Erythroblast (primary cell): ENCODE data around the gene CAMSAP3.
"Not testable (repeated sequence)": the region's sequence is repeated elsewhere in the genome, so short reads cannot be mapped to it uniquely, and the experiment has no call there.

ENCODE experiments used
- DNase-seq, 2 experiments: peaks; one replicate each; lab custom pipeline; 2025; lab: John Stamatoyannopoulos, UW
- GATA1 ChIP-seq: IDR thresholded peaks from 2 replicates; pipeline ENCODE4 v1.6.1; 2011; ENCODE audit warnings: low read depth, mild to moderate bottlenecking, control low read depth, low read length, moderate library complexity
- POLR2A ChIP-seq: IDR thresholded peaks from 2 replicates; pipeline ENCODE4 v1.6.1; 2011; ENCODE audit warnings: mild to moderate bottlenecking, low read length

The CAMSAP3 gene

DNA sequence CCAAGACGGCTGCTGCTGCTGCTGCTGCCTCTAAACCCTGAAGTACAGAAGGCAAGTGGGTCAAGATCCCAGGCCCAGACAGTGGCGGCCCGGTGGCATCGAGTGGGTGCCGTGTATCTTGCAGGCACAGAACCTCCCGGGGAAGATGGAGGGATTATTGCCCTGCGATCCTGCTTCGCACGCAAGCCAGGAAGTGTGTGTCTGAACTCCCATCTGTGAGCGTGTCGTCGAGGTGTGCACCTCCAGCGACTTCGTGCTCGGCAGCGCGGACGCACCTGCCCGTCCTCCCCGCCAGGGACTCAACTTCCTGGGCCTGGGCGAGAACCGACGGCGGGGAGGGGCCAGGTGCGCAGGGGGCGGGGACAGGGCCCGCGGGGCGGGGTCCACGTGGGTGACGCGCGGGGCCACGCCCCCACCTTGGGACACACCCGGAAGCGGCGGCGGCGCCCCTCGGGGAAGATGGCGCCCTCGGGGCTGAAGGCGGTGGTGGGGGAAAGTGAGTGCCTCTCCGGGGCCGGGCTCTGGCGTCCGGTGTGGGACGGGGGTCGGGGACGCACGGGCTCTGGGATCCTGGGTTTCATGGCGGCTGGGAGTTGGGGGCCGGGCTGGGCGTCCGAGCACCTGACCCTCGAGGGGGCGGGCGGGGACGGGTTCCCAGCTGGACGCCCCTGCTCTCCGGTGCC lies 41.2 kb downstream of the CAMSAP3 start, which contains the start of gene STXBP2:
STXBP2 (plus strand) TSS at position 420 of the 683 bp plus-strand sequence; CDS start at position 460, 40 bp downstream.
- TF ChIP-seq POLR2A: peak; percentile 47
- TF ChIP-seq GATA1: no peak
- DNase-seq: peak; percentile 83 to 92

DNA sequence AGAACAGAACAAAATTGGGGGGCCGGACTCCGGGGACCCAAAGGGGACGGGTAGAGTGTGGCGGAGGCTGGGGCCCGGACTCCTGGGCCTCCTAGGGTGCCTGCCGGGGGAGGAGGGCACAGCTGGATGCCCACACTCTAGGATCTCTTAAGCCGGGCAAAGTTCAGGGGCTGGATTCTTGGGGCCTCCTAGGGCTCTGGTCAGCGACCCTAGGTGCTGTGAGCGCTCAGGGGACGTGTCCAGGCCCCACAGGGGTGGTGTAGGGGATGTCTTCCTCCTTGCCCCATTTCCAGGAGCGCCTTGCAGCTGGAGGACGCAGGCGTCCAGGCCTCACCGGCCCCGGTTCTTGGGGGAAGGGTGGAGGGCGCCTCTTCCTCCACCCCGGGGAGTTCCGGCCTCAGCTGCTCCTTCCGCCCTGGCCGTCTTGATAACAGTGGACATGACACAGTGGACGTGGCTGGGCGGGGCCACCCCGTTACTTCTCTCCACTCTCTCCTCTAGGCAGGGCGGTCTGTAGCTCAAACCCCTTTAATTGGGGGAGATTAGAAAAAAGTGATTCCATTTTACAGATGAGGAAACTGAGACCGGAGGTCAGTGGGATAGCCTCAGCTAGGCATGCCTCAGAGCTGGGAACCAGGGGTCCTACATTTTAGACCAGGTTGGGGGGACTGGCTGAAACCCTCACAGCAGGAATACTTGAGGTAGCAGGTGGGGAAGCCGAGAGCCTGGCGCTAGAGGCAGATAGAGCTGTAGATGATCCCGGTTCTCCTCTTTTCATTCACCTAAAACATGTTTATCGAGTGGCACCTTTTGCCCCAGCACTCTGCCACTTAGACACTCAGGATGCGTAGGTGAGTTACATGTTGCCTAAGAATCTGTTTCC lies 42.0 kb downstream of the CAMSAP3 start:
- DNase-seq: peak; percentile 81 to 84
- TF ChIP-seq GATA1 (no peak), POLR2A (no peak)

DNA sequence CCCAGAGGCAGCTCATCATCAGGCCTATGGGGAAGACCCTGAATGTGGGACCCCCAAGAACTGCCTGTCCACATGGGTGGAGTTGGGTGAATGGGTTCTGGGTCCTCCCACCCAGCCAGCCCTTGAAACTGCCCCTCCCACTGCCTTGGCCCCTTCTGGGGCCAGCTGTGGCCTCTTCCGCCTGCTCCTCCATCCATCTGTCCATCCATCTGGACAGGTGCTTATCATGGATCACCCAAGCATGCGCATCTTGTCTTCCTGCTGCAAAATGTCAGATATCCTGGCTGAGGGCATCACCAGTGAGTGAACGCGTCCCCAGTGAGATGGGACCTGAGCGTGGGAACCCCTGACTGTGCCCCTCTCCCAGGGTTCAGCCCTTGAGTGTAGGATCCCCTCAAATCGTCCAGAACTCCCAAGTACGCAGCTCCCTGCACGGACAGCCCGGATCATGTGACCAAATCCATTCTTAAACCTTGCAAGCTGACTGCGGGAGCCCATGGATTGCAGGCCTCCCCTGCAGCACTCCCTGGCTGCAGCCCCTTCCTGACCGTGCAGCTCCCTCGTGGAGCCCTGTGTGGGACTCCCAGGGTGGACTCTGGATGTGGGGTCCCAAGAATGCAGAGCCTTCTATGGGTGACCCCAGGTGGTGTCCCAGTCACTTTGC lies 43.3 kb downstream of the CAMSAP3 start:
- no peak for DNase-seq
- TF ChIP-seq GATA1: no peak
- TF ChIP-seq POLR2A: no peak

DNA sequence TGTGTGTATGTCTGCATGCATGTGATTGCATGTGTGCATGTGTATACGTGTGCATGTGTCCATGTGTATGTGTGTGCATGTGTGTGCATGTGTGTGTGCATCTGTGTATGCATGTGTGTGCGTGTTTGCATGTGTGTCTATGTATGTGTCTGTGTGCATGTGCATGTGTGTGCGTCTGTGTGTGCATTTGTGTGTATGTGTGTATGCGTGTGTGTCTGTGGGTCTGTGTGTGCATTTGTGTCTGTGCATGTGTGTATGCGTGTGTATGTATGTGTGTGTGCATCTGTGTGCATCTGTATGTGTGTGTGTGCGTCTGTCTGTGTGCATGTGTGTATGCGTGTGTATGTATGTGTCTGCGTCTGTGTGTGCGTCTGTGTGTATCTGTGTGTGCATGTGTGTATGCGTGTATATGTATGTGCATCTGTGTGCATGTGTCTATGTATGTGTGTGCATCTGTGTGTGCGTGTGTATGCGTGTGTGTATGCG lies 44.2 kb downstream of the CAMSAP3 start:
- TF ChIP-seq POLR2A: no peak
- TF ChIP-seq GATA1: no peak
- no peak for DNase-seq

DNA sequence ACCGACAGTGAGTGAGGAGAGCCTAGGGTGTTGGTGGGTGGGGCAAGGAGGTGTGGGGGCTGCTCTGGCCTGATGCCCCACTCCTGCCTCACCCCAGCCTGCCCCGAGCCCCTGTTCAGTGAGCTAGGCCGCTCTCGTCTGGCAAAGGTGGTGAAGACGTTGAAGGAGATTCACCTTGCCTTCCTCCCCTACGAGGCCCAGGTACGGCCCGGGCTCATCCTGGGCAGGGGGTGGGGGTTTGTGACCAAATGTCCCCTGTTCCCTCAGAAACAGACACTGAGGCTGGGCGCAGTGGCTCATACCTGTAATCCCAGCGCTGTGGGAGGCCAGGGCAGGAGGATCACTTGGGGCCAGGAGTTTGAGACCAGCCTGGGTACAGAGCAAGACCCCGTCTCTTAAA lies 45.1 kb downstream of the CAMSAP3 start:
- no peak for DNase-seq
- no peak for TF ChIP-seq POLR2A
- no peak for TF ChIP-seq GATA1

DNA sequence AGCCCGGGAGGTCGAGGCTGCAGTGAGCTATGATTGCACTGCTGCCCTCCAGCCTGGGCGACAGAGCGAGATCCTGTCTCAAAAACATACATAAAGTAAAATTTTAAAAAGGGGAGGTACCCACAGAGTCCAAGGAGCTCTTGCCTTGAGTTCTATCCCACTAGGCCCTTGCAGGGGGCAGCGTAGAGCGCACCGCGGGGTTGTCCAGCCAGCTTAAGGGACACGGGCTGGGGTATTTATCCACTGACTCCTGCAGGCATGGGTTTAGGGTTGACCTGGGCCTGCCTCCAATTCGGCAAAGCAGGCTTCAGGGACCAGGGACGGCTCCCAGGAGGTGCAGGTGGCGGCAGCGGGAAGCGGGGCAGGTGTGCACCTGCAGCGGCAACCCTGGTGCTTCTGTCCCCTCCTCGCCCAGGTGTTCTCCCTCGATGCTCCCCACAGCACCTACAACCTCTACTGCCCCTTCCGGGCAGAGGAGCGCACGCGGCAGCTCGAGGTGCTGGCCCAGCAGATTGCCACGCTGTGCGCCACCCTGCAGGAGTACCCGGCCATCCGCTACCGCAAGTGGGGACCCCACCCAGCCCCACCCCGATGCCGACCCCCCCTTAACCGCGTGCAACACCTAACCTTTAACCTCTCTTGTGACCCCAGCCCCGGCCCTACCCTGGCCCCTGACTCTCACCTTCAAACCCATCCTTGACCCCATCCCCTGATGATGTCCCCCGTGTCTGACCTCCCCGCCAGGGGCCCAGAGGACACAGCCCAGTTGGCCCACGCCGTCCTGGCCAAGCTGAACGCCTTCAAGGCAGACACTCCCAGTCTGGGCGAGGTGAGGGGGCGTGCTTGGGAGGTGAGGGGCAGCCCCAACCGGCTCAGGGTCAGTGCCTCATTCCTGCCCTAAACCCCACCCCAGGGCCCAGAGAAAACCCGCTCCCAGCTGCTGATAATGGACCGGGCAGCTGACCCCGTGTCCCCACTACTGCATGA lies 45.9 kb downstream of the CAMSAP3 start:
- TF ChIP-seq GATA1 (no peak), POLR2A (no peak)
- DNase-seq: no peak

DNA sequence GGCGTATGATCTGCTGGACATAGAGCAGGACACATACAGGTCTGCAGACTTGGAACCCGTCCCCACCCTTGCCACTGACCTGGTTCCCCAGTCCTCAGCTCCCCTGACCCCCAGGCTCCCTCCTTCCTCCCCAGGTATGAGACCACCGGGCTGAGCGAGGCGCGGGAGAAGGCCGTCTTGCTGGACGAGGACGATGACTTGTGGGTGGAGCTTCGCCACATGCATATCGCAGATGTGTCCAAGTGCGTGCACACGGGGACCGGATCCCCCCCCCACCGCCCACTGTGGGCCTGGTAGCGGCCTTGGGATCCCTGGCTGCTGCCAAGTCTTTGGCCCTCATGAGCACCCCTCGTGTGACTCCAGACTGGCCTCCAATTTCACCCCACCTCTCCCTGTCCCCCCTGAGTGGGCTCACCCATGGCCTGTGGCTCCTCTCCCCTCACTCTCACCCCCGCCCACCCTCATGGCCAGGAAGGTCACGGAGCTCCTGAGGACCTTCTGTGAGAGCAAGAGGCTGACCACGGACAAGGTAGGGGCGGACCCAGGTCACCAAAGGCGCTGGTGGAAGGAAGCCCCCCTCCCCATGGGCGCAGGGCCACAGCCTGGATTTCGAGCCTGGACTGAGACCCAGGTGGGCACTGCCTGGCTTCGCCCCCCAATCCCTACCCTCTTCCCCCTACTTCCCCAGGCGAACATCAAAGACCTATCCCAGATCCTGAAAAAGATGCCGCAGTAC lies 46.8 kb downstream of the CAMSAP3 start:
- DNase-seq: no peak
- TF ChIP-seq POLR2A: no peak
- no peak for TF ChIP-seq GATA1

DNA sequence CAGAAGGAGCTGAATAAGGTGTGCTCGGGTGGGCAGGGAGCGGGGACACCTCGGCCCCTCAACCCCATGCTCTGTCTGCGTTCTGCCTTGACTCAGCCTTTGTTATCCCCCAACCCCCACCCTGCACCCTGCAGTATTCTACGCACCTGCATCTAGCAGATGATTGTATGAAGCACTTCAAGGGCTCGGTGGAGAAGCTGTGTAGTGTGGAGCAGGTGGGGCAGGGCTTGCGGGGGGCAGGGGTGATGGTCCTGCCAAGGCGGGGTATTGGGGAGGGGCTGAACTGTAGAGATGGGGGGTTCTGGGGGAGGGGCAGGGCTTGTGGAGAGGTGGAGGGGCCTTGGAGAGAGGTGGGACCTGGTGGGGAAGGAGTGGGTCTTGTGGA lies 47.4 kb downstream of the CAMSAP3 start:
- DNase-seq: no peak
- no peak for TF ChIP-seq GATA1
- TF ChIP-seq POLR2A: no peak

DNA sequence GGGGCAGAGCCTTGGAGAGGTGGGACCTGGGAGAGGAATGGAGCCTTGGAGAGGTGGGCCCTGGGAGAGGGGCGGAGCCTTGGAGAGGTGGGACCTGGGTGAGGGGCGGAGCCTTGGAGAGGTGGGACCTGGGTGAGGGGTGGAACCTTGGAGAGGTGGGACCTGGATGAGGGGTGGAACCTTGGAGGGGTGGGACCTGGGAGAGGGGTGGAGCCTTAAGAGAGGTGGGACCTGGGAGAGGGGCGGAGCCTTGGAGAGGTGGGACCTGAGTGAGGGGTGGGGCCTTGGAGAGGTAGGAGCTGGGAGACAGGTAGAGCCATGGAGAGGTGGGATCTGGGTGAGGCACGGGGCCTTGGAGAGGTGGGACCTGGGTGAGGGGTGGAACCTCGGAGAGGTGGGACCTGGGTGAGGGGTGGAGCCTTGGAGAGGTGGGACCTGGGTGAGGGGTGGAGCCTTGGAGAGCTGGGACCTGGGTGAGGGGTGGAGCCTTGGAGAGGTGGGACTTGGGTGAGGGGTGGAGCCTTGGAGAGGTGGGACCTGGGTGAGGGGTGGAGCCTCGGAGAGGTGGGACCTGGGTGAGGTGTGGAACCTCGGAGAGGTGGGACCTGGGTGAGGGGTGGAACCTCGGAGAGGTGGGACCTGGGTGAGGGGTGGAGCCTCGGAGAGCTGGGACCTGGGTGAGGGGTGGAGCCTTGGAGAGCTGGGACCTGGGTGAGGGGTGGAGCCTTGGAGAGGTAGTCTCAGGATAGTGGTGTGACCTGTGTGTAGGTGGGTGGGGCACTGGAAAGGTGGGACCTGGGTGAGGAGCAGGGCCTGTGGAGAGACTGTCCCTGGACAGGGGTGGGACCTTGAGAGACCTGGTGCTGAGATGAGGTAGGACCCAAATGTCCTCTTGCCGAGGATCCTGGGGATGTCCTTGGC lies 48.2 kb downstream of the CAMSAP3 start:
- not testable (repeated sequence) for DNase-seq

DNA sequence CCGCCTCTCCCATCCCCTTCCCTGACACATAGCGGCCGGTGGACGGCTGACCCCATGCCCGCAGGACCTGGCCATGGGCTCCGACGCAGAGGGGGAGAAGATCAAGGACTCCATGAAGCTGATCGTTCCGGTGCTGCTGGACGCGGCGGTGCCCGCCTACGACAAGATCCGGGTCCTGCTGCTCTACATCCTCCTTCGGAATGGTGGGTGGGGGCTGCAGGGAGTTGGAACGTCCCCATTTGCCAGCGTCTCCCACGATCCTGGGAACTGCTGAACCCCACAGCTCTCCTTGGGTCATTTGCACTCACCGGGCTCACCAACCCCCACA lies 48.9 kb downstream of the CAMSAP3 start:
- DNase-seq: no peak
- no peak for TF ChIP-seq POLR2A
- no peak for TF ChIP-seq GATA1

DNA sequence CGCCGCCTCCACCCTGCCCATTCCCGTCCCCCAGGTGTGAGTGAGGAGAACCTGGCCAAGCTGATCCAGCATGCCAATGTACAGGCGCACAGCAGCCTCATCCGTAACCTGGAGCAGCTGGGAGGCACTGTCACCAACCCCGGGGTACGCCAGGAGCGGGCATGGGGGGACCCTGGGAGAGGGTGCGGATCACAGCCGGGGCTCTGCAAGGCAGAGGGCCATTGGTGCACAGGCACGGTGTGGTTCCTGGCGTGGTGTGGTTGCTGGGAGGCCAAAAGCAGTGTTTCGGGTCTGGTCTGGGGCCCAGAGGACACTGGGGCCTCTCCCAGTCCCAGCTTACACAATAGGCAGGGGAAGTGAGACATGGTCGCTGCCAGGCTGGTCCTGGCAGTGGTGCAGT lies 49.5 kb downstream of the CAMSAP3 start:
- no peak for DNase-seq
- TF ChIP-seq POLR2A (no peak), GATA1 (no peak)
